ENCODE data around the gene SRF.

Gene SRF

DNA sequence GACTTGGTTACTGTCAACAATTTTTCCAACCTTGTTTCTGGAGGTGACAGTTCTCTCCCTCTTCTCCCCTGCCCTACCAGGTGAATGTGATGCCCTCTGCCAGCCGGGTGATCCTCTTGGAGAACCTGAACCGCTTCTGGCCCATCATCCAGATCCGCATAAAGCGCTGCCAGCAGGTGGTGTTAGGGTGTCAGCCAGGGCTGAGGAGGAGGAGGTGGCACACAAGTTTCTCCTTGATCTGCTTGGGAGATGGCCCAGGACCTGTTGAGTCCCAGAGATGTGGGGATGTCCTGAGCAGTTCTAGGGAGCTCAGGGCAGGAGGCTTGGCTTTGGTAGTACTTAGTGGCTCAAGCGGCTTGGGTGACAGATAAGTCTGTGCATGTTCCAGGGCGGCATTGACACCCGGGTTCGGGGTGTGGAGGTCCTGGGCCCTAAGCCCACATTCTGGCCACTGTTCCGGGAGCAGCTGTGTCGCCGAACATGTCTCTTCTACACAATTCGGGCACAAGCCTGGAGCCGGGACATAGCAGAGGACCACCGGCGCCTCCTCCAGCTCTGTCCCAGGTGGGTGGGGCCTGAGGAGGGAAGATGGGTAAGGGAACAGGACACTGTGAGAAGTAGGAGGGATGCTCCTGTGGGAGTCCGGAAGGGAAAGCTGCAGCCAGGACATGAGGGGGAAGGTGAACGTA lies 32.1 kb downstream of the SRF start:
- no peak for TF ChIP-seq FOXP2 (optimal IDR thresholded peaks at IDR 0.05; ENCODE audit: borderline replicate concordance, extremely low read depth, extremely low read length, insufficient read depth)
- no peak for TF ChIP-seq SIN3A (IDR thresholded peaks at IDR 0.05; ENCODE audit: borderline replicate concordance, insufficient read depth, low read length)
- TF ChIP-seq TAF1 (IDR thresholded peaks at IDR 0.05; ENCODE audit: borderline replicate concordance, insufficient read depth, low read length) = no peak
- TF ChIP-seq POLR2AphosphoS5 (IDR thresholded peaks at IDR 0.05; ENCODE audit: low read depth, low read length) = no peak
- TF ChIP-seq, protein P1, sequence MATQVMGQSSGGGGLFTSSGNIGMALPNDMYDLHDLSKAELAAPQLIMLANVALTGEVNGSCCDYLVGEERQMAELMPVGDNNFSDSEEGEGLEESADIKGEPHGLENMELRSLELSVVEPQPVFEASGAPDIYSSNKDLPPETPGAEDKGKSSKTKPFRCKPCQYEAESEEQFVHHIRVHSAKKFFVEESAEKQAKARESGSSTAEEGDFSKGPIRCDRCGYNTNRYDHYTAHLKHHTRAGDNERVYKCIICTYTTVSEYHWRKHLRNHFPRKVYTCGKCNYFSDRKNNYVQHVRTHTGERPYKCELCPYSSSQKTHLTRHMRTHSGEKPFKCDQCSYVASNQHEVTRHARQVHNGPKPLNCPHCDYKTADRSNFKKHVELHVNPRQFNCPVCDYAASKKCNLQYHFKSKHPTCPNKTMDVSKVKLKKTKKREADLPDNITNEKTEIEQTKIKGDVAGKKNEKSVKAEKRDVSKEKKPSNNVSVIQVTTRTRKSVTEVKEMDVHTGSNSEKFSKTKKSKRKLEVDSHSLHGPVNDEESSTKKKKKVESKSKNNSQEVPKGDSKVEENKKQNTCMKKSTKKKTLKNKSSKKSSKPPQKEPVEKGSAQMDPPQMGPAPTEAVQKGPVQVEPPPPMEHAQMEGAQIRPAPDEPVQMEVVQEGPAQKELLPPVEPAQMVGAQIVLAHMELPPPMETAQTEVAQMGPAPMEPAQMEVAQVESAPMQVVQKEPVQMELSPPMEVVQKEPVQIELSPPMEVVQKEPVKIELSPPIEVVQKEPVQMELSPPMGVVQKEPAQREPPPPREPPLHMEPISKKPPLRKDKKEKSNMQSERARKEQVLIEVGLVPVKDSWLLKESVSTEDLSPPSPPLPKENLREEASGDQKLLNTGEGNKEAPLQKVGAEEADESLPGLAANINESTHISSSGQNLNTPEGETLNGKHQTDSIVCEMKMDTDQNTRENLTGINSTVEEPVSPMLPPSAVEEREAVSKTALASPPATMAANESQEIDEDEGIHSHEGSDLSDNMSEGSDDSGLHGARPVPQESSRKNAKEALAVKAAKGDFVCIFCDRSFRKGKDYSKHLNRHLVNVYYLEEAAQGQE (IDR thresholded peaks at IDR 0.05; ENCODE audit: insufficient read depth in 1 of 2, low read depth in 2 of 2, low read length in 2 of 2) = no peak

- TF ChIP-seq POLR2AphosphoS5 (IDR thresholded peaks at IDR 0.05; ENCODE audit: low read depth, low read length) (no peak), FOXP2 (optimal IDR thresholded peaks at IDR 0.05; ENCODE audit: borderline replicate concordance, extremely low read depth, extremely low read length, insufficient read depth) (no peak), SIN3A (IDR thresholded peaks at IDR 0.05; ENCODE audit: borderline replicate concordance, insufficient read depth, low read length) (no peak), TAF1 (IDR thresholded peaks at IDR 0.05; ENCODE audit: borderline replicate concordance, insufficient read depth, low read length) (no peak)
- TF ChIP-seq, protein P1 (IDR thresholded peaks at IDR 0.05; ENCODE audit: insufficient read depth in 1 of 2, low read depth in 2 of 2, low read length in 2 of 2) = no peak
Measured at GRCh38 chr6:43203718-43204095, 32.6 kb downstream of the SRF start.

- TF ChIP-seq FOXP2 (optimal IDR thresholded peaks at IDR 0.05; ENCODE audit: borderline replicate concordance, extremely low read depth, extremely low read length, insufficient read depth) (no peak), POLR2AphosphoS5 (IDR thresholded peaks at IDR 0.05; ENCODE audit: low read depth, low read length) (no peak), TAF1 (IDR thresholded peaks at IDR 0.05; ENCODE audit: borderline replicate concordance, insufficient read depth, low read length) (no peak), SIN3A (IDR thresholded peaks at IDR 0.05; ENCODE audit: borderline replicate concordance, insufficient read depth, low read length) (no peak)
- TF ChIP-seq, protein P1 (IDR thresholded peaks at IDR 0.05; ENCODE audit: insufficient read depth in 1 of 2, low read depth in 2 of 2, low read length in 2 of 2) = no peak
Measured at GRCh38 chr6:43204271-43205105, 33.4 kb downstream of the SRF start.

- TF ChIP-seq POLR2AphosphoS5 (IDR thresholded peaks at IDR 0.05; ENCODE audit: low read depth, low read length) = no peak
- no peak for TF ChIP-seq SIN3A (IDR thresholded peaks at IDR 0.05; ENCODE audit: borderline replicate concordance, insufficient read depth, low read length)
- no peak for TF ChIP-seq TAF1 (IDR thresholded peaks at IDR 0.05; ENCODE audit: borderline replicate concordance, insufficient read depth, low read length)
- no peak for TF ChIP-seq FOXP2 (optimal IDR thresholded peaks at IDR 0.05; ENCODE audit: borderline replicate concordance, extremely low read depth, extremely low read length, insufficient read depth)
- TF ChIP-seq, protein P1 (IDR thresholded peaks at IDR 0.05; ENCODE audit: insufficient read depth in 1 of 2, low read depth in 2 of 2, low read length in 2 of 2) = no peak
Measured at GRCh38 chr6:43205849-43206248, 34.8 kb downstream of the SRF start.
